Panc1 (cell line): ENCODE results near the gene TAF13. TPM values are rescaled to one million over a fixed set of nuclear protein-coding genes. Genes with fewer than 3 reads are reported as not detected.

Experiments
- ATAC-seq: fragments of 200-7000 bp; cut with Tn5 transposase; 2 replicates; pipeline ENCODE4 v1.9.1; 2020; ENCODE audit warnings: mild to moderate bottlenecking, moderate library complexity
- BruUV-seq: library from RNA; stranded (reverse); fragments of 400-500 nt; replicated peaks from 2 replicates; lab custom pipeline; 2021; lab: Mats Ljungman, UMichigan
- CTCF ChIA-PET: fragments of 300-600 bp; sonication (Branson Sonifier 250); formaldehyde crosslinking; loops from one replicate; lab custom pipeline; 2022; ENCODE audit warnings: antibody characterized with exemption; lab: Charles Lee
- POLR2A ChIA-PET: fragments of 300-600 bp; sonication (Branson Sonifier 250); formaldehyde crosslinking; loops from one replicate; lab custom pipeline; 2022; ENCODE audit warnings: antibody characterized with exemption; lab: Charles Lee
- DNase-seq: peaks from one replicate; pipeline ENCODE4 v3.0.0-alpha.2; 2010; ENCODE audit warnings: low read depth, low spot score
- H3K27ac ChIP-seq: 2 replicates; pipeline ENCODE4 v1.5.1; 2011; ENCODE audit warnings: mild to moderate bottlenecking, low read length, inconsistent platforms
- H3K27me3 ChIP-seq: fragments of 200-500 bp; sonication (Bioruptor generic); 2 replicates; pipeline ENCODE4 v1.6.0; 2014; ENCODE audit warnings: low read length, inconsistent platforms; ENCODE audit not compliant: control insufficient read depth, insufficient read depth
- H3K36me3 ChIP-seq: fragments of 200-500 bp; sonication (Bioruptor generic); 2 replicates; pipeline ENCODE4 v1.5.1; 2014; ENCODE audit warnings: inconsistent platforms, mild to moderate bottlenecking, low read length, moderate library complexity; ENCODE audit not compliant: control insufficient read depth, insufficient read depth
- H3K4me1 ChIP-seq: 2 replicates; pipeline ENCODE4 v1.5.1; 2011; ENCODE audit warnings: inconsistent platforms, mild to moderate bottlenecking, low read length, moderate library complexity; ENCODE audit not compliant: control insufficient read depth, insufficient read depth
- H3K4me3 ChIP-seq, 2 experiments: 2 replicates each; pipeline ENCODE4 v1.5.1; 2011 to 2012; ENCODE audit warnings: low read depth in 2 of 2, low read length in 2 of 2, mild to moderate bottlenecking in 2 of 2, inconsistent platforms in 1 of 2, moderate library complexity in 1 of 2
- H3K9me3 ChIP-seq: fragments of 200-500 bp; sonication (Bioruptor generic); 2 replicates; pipeline ENCODE4 v1.5.1; 2014; ENCODE audit warnings: low read depth, mild to moderate bottlenecking, inconsistent platforms, low read length, moderate library complexity; ENCODE audit not compliant: control insufficient read depth, insufficient read depth
- CTCF ChIP-seq: fragments of 450-650 bp; IDR thresholded peaks from 2 replicates; pipeline ENCODE4 v1.5.1; 2017; ENCODE audit warnings: mild to moderate bottlenecking
- POLR2AphosphoS5 ChIP-seq: IDR thresholded peaks from 2 replicates; pipeline ENCODE4 v1.6.1; 2012; ENCODE audit warnings: mild to moderate bottlenecking, low read depth, low read length, moderate library complexity
- REST ChIP-seq, 2 experiments: IDR thresholded peaks; 2 replicates each; pipeline ENCODE4 v1.6.1; 2011 to 2012; ENCODE audit warnings: low read depth in 2 of 2, control low read depth in 1 of 2, low read length in 1 of 2, mild to moderate bottlenecking in 1 of 2, moderate library complexity in 1 of 2; ENCODE audit not compliant: insufficient read depth in 1 of 2
- TCF7L2 ChIP-seq: IDR thresholded peaks from 2 replicates; pipeline ENCODE4 v1.6.1; 2011; ENCODE audit warnings: mild to moderate bottlenecking, low read depth, low read length, inconsistent platforms
- in situ Hi-C: cut with HindIII; loops from 2 replicates; pipeline ENCODE4 v1.10.0; 2016; ENCODE audit warnings: low sequenced_read_pairs, low pct_unique_long_range_greater_than_20kb
- intact Hi-C: fragments of 100-400 bp; cut with micrococcal nuclease; formaldehyde crosslinking; loops from one replicate; pipeline ENCODE4 v1.10.0; 2022; ENCODE audit not compliant: unreplicated experiment
- total RNA-seq: library from RNA; stranded (reverse); gene quantifications from one replicate; pipeline ENCODE4 v1.2.1, GENCODE V29; 2021; ENCODE audit not compliant: unreplicated experiment

The TAF13 gene
- total RNA-seq, 1 experiment from 2014 or later = 28.9 TPM

GRCh38 chr1:109078317-109078716 is 2.5 kb upstream of the TAF13 start:
- in situ Hi-C loops = no loop called here
- ChIA-PET POLR2A (no interaction called here), CTCF (no interaction called here)
- TF ChIP-seq TCF7L2 (no peak), REST (IDR thresholded peaks at IDR 0.05; ENCODE audit: insufficient read depth in 1 of 2, low read depth in 2 of 2, low read length in 1 of 2) (no peak), CTCF (no peak)
- Histone ChIP-seq H3K27me3 (no peaks in the 10 kb centered on the region), H3K27ac (no peak overlapping the region; the same call in 1 of the 2 replicates), H3K36me3 (peaks cover 8% of the 10 kb centered on the region; the same call in 1 of the 2 replicates), H3K9me3 (no peaks in the 10 kb centered on the region), H3K4me3 (no peak overlapping the region), H3K4me1 (peaks cover 7% of the 10 kb centered on the region; the same call in 1 of the 2 replicates)
- ATAC-seq = no peak
- DNase-seq = no peak
- intact Hi-C loops = no loop called here
- BruUV-seq = no TSS peak

GRCh38 chr1:109069294-109069693 is 6.5 kb downstream of the TAF13 start:
- DNase-seq (no peak), ATAC-seq (no peak)
- no TSS peak for BruUV-seq
- Histone ChIP-seq H3K27me3 (no peaks in the 10 kb centered on the region), H3K9me3 (no peaks in the 10 kb centered on the region), H3K4me3 (no peak overlapping the region), H3K27ac (no peak overlapping the region), H3K4me1 (no peaks in the 10 kb centered on the region), H3K36me3 (peaks cover 7% of the 10 kb centered on the region; the same call in 1 of the 2 replicates)
- intact Hi-C loops (no loop called here), in situ Hi-C loops (no loop called here)
- CTCF ChIA-PET = no interaction called here
- POLR2A ChIA-PET = no interaction called here
- TF ChIP-seq POLR2AphosphoS5 (no peak), CTCF (no peak), REST (IDR thresholded peaks at IDR 0.05; ENCODE audit: insufficient read depth in 1 of 2, low read depth in 2 of 2, low read length in 1 of 2) (no peak)
